Liver (tissue), 9 donors: Measurements from ENCODE around the gene HAGH. TPM values are rescaled to one million over a fixed set of nuclear protein-coding genes. Genes with fewer than 3 reads are reported as not detected.
A peak's percentile ranks its signal among the peaks of the same experiment; 100 is the strongest.

Experiments
- DNase-seq: peaks from one replicate; pipeline ENCODE4 v3.0.0-alpha.2; 2017; ENCODE audit warnings: low spot score
- H3K27ac ChIP-seq, 2 donors: one replicate each; pipeline ENCODE4 v1.7.0; 2013; ENCODE audit warnings: inconsistent platforms in 2 of 2, low read length in 2 of 2, control low read depth in 1 of 2, low read depth in 1 of 2, mild to moderate bottlenecking in 1 of 2
- H3K27me3 ChIP-seq, 4 donors: one replicate each; pipeline versions ENCODE4 v1.6.1 to v1.7.0; 2013; ENCODE audit warnings: low read length in 3 of 4, inconsistent platforms in 1 of 4, mild to moderate bottlenecking in 1 of 4, moderate library complexity in 1 of 4; ENCODE audit not compliant: control insufficient read depth in 4 of 4, insufficient read depth in 4 of 4
- H3K36me3 ChIP-seq, 4 donors: one replicate each; pipeline versions ENCODE4 v1.6.1 to v1.7.0; 2013; ENCODE audit warnings: low read length in 3 of 4, mild to moderate bottlenecking in 3 of 4, low read depth in 1 of 4, moderate library complexity in 1 of 4; ENCODE audit not compliant: control insufficient read depth in 4 of 4, insufficient read depth in 3 of 4
- H3K4me1 ChIP-seq, 4 donors: one replicate each; pipeline versions ENCODE4 v1.6.1 to v1.7.0; 2013; ENCODE audit warnings: low read length in 3 of 4, mild to moderate bottlenecking in 3 of 4, moderate library complexity in 1 of 4; ENCODE audit not compliant: control insufficient read depth in 4 of 4, insufficient read depth in 4 of 4
- H3K4me3 ChIP-seq, 3 donors: one replicate each; pipeline versions ENCODE4 v1.6.1 to v1.7.0; 2013; ENCODE audit warnings: low read length in 3 of 3, control low read depth in 1 of 3, low read depth in 1 of 3, mild to moderate bottlenecking in 1 of 3
- H3K9ac ChIP-seq, 2 donors: one replicate each; pipeline ENCODE4 v1.7.0; 2013; ENCODE audit warnings: low read length in 2 of 2, mild to moderate bottlenecking in 2 of 2, moderate library complexity in 2 of 2, control low read depth in 1 of 2, low read depth in 1 of 2
- H3K9me3 ChIP-seq, 4 donors: one replicate each; pipeline versions ENCODE4 v1.6.1 to v1.7.0; 2013; ENCODE audit warnings: low read length in 3 of 4; ENCODE audit not compliant: control insufficient read depth in 4 of 4
- EGR1 ChIP-seq, 2 donors: IDR thresholded peaks; 2 replicates each; pipeline ENCODE4 v1.6.1; 2016 to 2018; ENCODE audit warnings: antibody characterized with exemption in 2 of 2, low read depth in 2 of 2
- FOXA1 ChIP-seq: IDR thresholded peaks from 2 replicates; pipeline ENCODE4 v1.6.1; 2016; ENCODE audit warnings: antibody characterized with exemption
- FOXA2 ChIP-seq: IDR thresholded peaks from 2 replicates; pipeline ENCODE4 v1.6.1; 2016; ENCODE audit warnings: antibody characterized with exemption
- GABPA ChIP-seq, 2 donors: IDR thresholded peaks in 1 of 2; conservative IDR thresholded peaks in 1 of 2; 2 replicates each; pipeline ENCODE4 v1.6.1; 2016; ENCODE audit warnings: antibody characterized with exemption in 2 of 2, mild to moderate bottlenecking in 1 of 2, moderate library complexity in 1 of 2
- HNF4A ChIP-seq, 2 donors: conservative IDR thresholded peaks; 2 replicates each; pipeline ENCODE4 v1.6.1; 2016; ENCODE audit warnings: antibody characterized with exemption in 2 of 2, mild to moderate bottlenecking in 2 of 2
- HNF4G ChIP-seq: IDR thresholded peaks from 2 replicates; pipeline ENCODE4 v1.6.1; 2016; ENCODE audit warnings: antibody characterized with exemption
- JUND ChIP-seq, 2 donors: IDR thresholded peaks; 2 replicates each; pipeline ENCODE4 v1.6.1; 2016; ENCODE audit warnings: antibody characterized with exemption in 2 of 2
- NR2F2 ChIP-seq: IDR thresholded peaks from 2 replicates; pipeline ENCODE4 v1.6.1; 2016; ENCODE audit warnings: antibody characterized with exemption
- RAD21 ChIP-seq, 2 donors: IDR thresholded peaks; 2 replicates each; pipeline ENCODE4 v1.6.1; 2016; ENCODE audit warnings: antibody characterized with exemption in 2 of 2, mild to moderate bottlenecking in 2 of 2
- RXRA ChIP-seq, 2 donors: IDR thresholded peaks; 2 replicates each; pipeline ENCODE4 v1.6.1; 2017 to 2018; ENCODE audit warnings: antibody characterized with exemption in 2 of 2, mild to moderate bottlenecking in 1 of 2
- SP1 ChIP-seq: IDR thresholded peaks from 2 replicates; pipeline ENCODE4 v1.6.1; 2018; ENCODE audit warnings: antibody characterized with exemption, mild to moderate bottlenecking
- TAF1 ChIP-seq: conservative IDR thresholded peaks from 2 replicates; pipeline ENCODE4 v1.6.1; 2016; ENCODE audit warnings: antibody characterized with exemption, mild to moderate bottlenecking
- YY1 ChIP-seq: IDR thresholded peaks from 2 replicates; pipeline ENCODE4 v1.6.1; 2016; ENCODE audit warnings: antibody characterized with exemption, mild to moderate bottlenecking
- WGBS: extraction: QIAGEN DNeasy Blood & Tissue Kit; methylation state at CpG from one replicate; pipeline ENCODE4 v1.1.7; 2013; 5-methylcytosine and 5-hydroxymethylcytosine counted together
- polyA plus RNA-seq, 2 donors: library from polyadenylated mRNA; stranded (reverse) in 1 of 2; unstranded in 1 of 2; fragments of 200-250 nt in 1 of 2; fragments of >200 nt in 1 of 2; fragmentation: Nextera tagmentation in 1 of 2; extraction: Ambion mirVana in 1 of 2; gene quantifications; one replicate each; pipeline versions ENCODE4 v1.2.1 to v1.2.3, GENCODE V29; 2013 to 2015
- total RNA-seq, 2 donors: library from RNA; depleted of rRNA; stranded (reverse); fragments of >200 nt; gene quantifications; one replicate each; pipeline ENCODE4 v1.2.3, GENCODE V29; 2014
- TF ChIP-seq, protein P1 (sequence below): IDR thresholded peaks from 2 replicates; pipeline ENCODE4 v1.6.1; 2016; ENCODE audit warnings: antibody characterized with exemption
- TF ChIP-seq, protein P2 (sequence below): IDR thresholded peaks from 2 replicates; pipeline ENCODE4 v1.6.1; 2016; ENCODE audit warnings: antibody characterized with exemption
- TF ChIP-seq, protein P3 (sequence below): fragments of 150-350 bp; IDR thresholded peaks from 2 replicates; pipeline ENCODE4 v1.5.1; 2017; ENCODE audit warnings: improper control_type of control experiment, low read depth, low read length; ENCODE audit not compliant: missing input control
- TF ChIP-seq, protein P4 (sequence below): IDR thresholded peaks from 2 replicates; pipeline ENCODE4 v1.6.1; 2016; ENCODE audit warnings: antibody characterized with exemption, mild to moderate bottlenecking
- TF ChIP-seq, protein P5 (sequence below): IDR thresholded peaks from 2 replicates; pipeline ENCODE4 v1.6.1; 2016; ENCODE audit warnings: antibody characterized with exemption
- donor health status: healthy.
- donor health status: healthy.
- donor health status: healthy.
- donor health status: healthy.
- donor health status: healthy.

The HAGH gene
- total and polyA plus RNA-seq, 4 donors = 169 to 252 (median 204) TPM

DNA sequence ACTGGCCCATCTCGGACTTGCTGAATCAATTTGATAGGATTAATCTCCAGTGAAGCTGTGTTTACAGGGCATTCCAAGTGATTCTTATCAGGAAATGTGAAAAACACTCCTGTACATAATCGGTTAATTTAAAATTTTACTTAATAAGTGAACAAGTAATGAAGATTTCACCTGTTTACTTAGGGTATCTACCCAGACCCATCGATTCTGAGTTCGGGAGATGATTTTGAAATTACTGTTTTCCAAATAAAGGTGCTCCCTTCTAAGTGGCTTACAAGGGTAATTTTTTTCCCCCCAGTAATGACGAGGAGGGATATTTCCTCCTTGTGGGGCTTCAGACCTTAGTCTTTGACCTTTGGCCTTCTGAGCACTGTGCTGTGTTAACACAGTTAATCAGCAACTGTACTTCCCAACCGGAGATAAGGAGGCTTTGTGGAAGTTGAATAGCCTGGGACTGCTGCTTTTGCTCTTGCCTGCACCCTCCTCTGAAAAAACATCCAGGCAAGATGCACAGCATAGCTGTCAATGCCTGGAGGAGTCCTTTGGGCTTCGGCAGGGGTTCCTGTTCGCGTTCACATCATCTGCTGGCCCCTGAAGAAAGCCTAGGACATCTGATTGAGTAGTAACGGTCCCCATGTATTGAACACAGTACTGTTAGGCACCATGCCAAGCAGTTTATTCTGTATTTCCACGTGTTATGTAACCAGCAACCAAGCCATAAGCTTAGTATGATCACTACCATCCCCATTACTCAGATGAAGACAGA, 2.2 kb upstream of the HAGH start:
- Histone ChIP-seq H3K27me3 (no peaks in the 10 kb centered on the region), H3K36me3 (no peaks in the 10 kb centered on the region), H3K9ac (peak overlapping the region; percentile 78 to 82), H3K4me1 (peaks cover 10 to 77% (median 60%) of the 10 kb centered on the region in 4 donors), H3K9me3 (no peaks in the 10 kb centered on the region), H3K27ac (peak overlapping the region; percentile 33 to 70), H3K4me3 (peak overlapping the region; percentile 77 to 91 (median 83))
- DNase-seq = peak; percentile 35
- 24% methylated on average over 11 of the region's 11 CpGs for WGBS
- TF ChIP-seq, protein P1, sequence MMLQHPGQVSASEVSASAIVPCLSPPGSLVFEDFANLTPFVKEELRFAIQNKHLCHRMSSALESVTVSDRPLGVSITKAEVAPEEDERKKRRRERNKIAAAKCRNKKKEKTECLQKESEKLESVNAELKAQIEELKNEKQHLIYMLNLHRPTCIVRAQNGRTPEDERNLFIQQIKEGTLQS = no peak
- no peak for TF ChIP-seq EGR1 (IDR thresholded peaks at IDR 0.05; ENCODE audit: low read depth in 2 of 2)
- TF ChIP-seq RAD21 (IDR thresholded peaks at IDR 0.05) = no peak
- TF ChIP-seq TAF1 = peak; percentile 14
- peak; percentile 77 for TF ChIP-seq FOXA2
- peak; percentile 66 to 84 for TF ChIP-seq HNF4A (conservative IDR thresholded peaks at IDR 0.05)
- TF ChIP-seq YY1 = no peak
- no peak for TF ChIP-seq GABPA (IDR thresholded peaks at IDR 0.05 in 1 of 2, conservative IDR thresholded peaks at IDR 0.05 in 1 of 2)
- peak; percentile 60 for TF ChIP-seq SP1
- peak in 1 of 2 donors; percentile 40 for TF ChIP-seq JUND (IDR thresholded peaks at IDR 0.05)
- TF ChIP-seq, protein P2, sequence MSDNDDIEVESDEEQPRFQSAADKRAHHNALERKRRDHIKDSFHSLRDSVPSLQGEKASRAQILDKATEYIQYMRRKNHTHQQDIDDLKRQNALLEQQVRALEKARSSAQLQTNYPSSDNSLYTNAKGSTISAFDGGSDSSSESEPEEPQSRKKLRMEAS = no peak
- TF ChIP-seq, protein P3, sequence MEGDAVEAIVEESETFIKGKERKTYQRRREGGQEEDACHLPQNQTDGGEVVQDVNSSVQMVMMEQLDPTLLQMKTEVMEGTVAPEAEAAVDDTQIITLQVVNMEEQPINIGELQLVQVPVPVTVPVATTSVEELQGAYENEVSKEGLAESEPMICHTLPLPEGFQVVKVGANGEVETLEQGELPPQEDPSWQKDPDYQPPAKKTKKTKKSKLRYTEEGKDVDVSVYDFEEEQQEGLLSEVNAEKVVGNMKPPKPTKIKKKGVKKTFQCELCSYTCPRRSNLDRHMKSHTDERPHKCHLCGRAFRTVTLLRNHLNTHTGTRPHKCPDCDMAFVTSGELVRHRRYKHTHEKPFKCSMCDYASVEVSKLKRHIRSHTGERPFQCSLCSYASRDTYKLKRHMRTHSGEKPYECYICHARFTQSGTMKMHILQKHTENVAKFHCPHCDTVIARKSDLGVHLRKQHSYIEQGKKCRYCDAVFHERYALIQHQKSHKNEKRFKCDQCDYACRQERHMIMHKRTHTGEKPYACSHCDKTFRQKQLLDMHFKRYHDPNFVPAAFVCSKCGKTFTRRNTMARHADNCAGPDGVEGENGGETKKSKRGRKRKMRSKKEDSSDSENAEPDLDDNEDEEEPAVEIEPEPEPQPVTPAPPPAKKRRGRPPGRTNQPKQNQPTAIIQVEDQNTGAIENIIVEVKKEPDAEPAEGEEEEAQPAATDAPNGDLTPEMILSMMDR = no peak
- TF ChIP-seq NR2F2 = peak; percentile 84
- peak; percentile 56 for TF ChIP-seq HNF4G
- TF ChIP-seq, protein P4, sequence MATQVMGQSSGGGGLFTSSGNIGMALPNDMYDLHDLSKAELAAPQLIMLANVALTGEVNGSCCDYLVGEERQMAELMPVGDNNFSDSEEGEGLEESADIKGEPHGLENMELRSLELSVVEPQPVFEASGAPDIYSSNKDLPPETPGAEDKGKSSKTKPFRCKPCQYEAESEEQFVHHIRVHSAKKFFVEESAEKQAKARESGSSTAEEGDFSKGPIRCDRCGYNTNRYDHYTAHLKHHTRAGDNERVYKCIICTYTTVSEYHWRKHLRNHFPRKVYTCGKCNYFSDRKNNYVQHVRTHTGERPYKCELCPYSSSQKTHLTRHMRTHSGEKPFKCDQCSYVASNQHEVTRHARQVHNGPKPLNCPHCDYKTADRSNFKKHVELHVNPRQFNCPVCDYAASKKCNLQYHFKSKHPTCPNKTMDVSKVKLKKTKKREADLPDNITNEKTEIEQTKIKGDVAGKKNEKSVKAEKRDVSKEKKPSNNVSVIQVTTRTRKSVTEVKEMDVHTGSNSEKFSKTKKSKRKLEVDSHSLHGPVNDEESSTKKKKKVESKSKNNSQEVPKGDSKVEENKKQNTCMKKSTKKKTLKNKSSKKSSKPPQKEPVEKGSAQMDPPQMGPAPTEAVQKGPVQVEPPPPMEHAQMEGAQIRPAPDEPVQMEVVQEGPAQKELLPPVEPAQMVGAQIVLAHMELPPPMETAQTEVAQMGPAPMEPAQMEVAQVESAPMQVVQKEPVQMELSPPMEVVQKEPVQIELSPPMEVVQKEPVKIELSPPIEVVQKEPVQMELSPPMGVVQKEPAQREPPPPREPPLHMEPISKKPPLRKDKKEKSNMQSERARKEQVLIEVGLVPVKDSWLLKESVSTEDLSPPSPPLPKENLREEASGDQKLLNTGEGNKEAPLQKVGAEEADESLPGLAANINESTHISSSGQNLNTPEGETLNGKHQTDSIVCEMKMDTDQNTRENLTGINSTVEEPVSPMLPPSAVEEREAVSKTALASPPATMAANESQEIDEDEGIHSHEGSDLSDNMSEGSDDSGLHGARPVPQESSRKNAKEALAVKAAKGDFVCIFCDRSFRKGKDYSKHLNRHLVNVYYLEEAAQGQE = no peak
- peak; percentile 37 to 65 for TF ChIP-seq RXRA (IDR thresholded peaks at IDR 0.05)
- TF ChIP-seq, protein P5, sequence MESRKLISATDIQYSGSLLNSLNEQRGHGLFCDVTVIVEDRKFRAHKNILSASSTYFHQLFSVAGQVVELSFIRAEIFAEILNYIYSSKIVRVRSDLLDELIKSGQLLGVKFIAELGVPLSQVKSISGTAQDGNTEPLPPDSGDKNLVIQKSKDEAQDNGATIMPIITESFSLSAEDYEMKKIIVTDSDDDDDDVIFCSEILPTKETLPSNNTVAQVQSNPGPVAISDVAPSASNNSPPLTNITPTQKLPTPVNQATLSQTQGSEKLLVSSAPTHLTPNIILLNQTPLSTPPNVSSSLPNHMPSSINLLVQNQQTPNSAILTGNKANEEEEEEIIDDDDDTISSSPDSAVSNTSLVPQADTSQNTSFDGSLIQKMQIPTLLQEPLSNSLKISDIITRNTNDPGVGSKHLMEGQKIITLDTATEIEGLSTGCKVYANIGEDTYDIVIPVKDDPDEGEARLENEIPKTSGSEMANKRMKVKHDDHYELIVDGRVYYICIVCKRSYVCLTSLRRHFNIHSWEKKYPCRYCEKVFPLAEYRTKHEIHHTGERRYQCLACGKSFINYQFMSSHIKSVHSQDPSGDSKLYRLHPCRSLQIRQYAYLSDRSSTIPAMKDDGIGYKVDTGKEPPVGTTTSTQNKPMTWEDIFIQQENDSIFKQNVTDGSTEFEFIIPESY = no peak
- no peak for TF ChIP-seq FOXA1
